Measurements from ENCODE around the gene KIF24. TPM values are rescaled to one million over a fixed set of nuclear protein-coding genes. Genes with fewer than 3 reads are reported as not detected.

The KIF24 gene
- total and polyA plus RNA-seq, 2 of the 4 experiments (the other 2 are of a cell fraction), result 1.4 to 3.0 TPM

- in situ Hi-C loops (cut with MboI; ENCODE audit: low sequenced_read_pairs), result no loop called here
- H3K36me3 ChIP-seq (ENCODE audit: control insufficient read depth, insufficient read depth, low read length), result no peaks in the 10 kb centered on the region
- no peak overlapping the region for H2AFZ ChIP-seq (replicated peaks; ENCODE audit: low read length, poor library complexity)
- H3K27me3 ChIP-seq (ENCODE audit: control insufficient read depth, insufficient read depth, low read length), result 0 out of 2 replicates have a peak, but pooled peaks cover 2% of the 10 kb centered on the region
- H3K4me3 ChIP-seq (ENCODE audit: insufficient read depth, low read depth, low read length), result no peak overlapping the region
- H3K9ac ChIP-seq (ENCODE audit: low read depth, low read length), result no peak overlapping the region
- no TSS peak for BruUV-seq (replicated peaks)
- no peak overlapping the region for H3K18ac ChIP-seq (ENCODE audit: low read depth, low read length)
- H3K4ac ChIP-seq (ENCODE audit: low read depth, low read length), result no peak overlapping the region
- H3K4me2 ChIP-seq (ENCODE audit: low read depth, low read length), result no peak overlapping the region
- H2AK5ac ChIP-seq (ENCODE audit: low read depth, low read length), result no peak overlapping the region
- CTCF ChIA-PET, result no interaction called here
- H3K9me1 ChIP-seq (ENCODE audit: insufficient read depth, low read length), result no peaks in the 10 kb centered on the region
- H3K14ac ChIP-seq (replicated peaks; ENCODE audit: low read depth, low read length), result no peak overlapping the region
- no peak overlapping the region for H2BK20ac ChIP-seq (ENCODE audit: low read depth, low read length)
- H2BK120ac ChIP-seq (ENCODE audit: low read depth, low read length), result no peak overlapping the region
- no peaks in the 10 kb centered on the region for H3K4me1 ChIP-seq (ENCODE audit: control insufficient read depth, insufficient read depth, low read length)
- POLR2A ChIA-PET (ENCODE audit: unreplicated experiment), result no interaction called here
- no peaks in the 10 kb centered on the region for H3K9me3 ChIP-seq (ENCODE audit: control insufficient read depth, insufficient read depth, low read length)
- no peak overlapping the region for H2AK9ac ChIP-seq (replicated peaks; ENCODE audit: low read depth, low read length, poor library complexity)
- DNase-seq (no peak), ATAC-seq (ENCODE audit: low read depth) (no peak)
- H4K20me1 ChIP-seq (ENCODE audit: insufficient read depth, low read length), result no peaks in the 10 kb centered on the region
- no peak overlapping the region for H4K5ac ChIP-seq (ENCODE audit: low read depth, low read length)
- H3K56ac ChIP-seq (ENCODE audit: extremely low read depth, insufficient read depth, low read length), result no peak overlapping the region
- no peak overlapping the region for H3K27ac ChIP-seq (ENCODE audit: insufficient read depth, low read length)
- WGBS, 2 experiments (ENCODE audit: extremely low coverage in 2 of 2, insufficient read length in 1 of 2), result 80% methylated on average over 1 of the region's 13 CpGs; no CpG with 5 or more reads in 1 of the 2 experiments
- intact Hi-C loops (cut with micrococcal nuclease), result no loop called here
- H4K8ac ChIP-seq (ENCODE audit: low read depth in 2 of 2, low read length in 2 of 2), result no peak overlapping the region
- H2BK15ac ChIP-seq (ENCODE audit: low read depth, low read length), result no peak overlapping the region
- H4K91ac ChIP-seq (ENCODE audit: insufficient read depth, low read depth, low read length), result no peak overlapping the region
- dilution Hi-C loops (cut with HindIII; ENCODE audit: low sequenced_read_pairs, unreplicated experiment), result no loop called here
- H3K23ac ChIP-seq (ENCODE audit: low read depth, low read length), result no peak overlapping the region
- no peaks in the 10 kb centered on the region for H3K79me1 ChIP-seq (ENCODE audit: low read depth in 1 of 2, low read length in 2 of 2)
- no peak overlapping the region for H2BK5ac ChIP-seq (ENCODE audit: low read depth, low read length, poor library complexity, severe bottlenecking)
- TF ChIP-seq CTCF (conservative IDR thresholded peaks at IDR 0.05; ENCODE audit: low read depth, low read length) (no peak), NFE2L2 (IDR thresholded peaks at IDR 0.05; ENCODE audit: low read depth, low read length) (no peak), USF2 (IDR thresholded peaks at IDR 0.05; ENCODE audit: low read depth, low read length) (no peak), MAFK (IDR thresholded peaks at IDR 0.05; ENCODE audit: low read depth, low read length) (no peak), MXI1 (IDR thresholded peaks at IDR 0.05; ENCODE audit: borderline replicate concordance, low read depth, low read length) (no peak), BHLHE40 (IDR thresholded peaks at IDR 0.05; ENCODE audit: low read depth, low read length) (no peak), RFX5 (IDR thresholded peaks at IDR 0.05; ENCODE audit: low read depth, low read length) (no peak), MAZ (IDR thresholded peaks at IDR 0.05; ENCODE audit: borderline replicate concordance, low read depth, low read length) (no peak), POLR2A (IDR thresholded peaks at IDR 0.05; ENCODE audit: low read depth, low read length) (no peak), CHD1 (IDR thresholded peaks at IDR 0.05; ENCODE audit: low read depth, low read length) (no peak), ELK1 (IDR thresholded peaks at IDR 0.05; ENCODE audit: borderline replicate concordance, low read depth, low read length) (no peak), SMC3 (IDR thresholded peaks at IDR 0.05; ENCODE audit: low read depth, low read length) (no peak), CEBPB (IDR thresholded peaks at IDR 0.05; ENCODE audit: low read depth, low read length) (no peak), FOS (IDR thresholded peaks at IDR 0.05; ENCODE audit: low read depth, low read length) (no peak), RCOR1 (IDR thresholded peaks at IDR 0.05; ENCODE audit: insufficient replicate concordance, low read length) (no peak), RAD21 (IDR thresholded peaks at IDR 0.05; ENCODE audit: low read length) (no peak)
These were observed 34.7 kb upstream of the KIF24 start for GRCh38 chr9:34363619-34364351.
